IMR-90 (cell line): ENCODE results near the gene SPATA33.

Experiments used
- CEBPB ChIP-seq: IDR thresholded peaks from 2 replicates; pipeline ENCODE4 v1.6.1; 2012; ENCODE audit warnings: low read depth, low read length, improper control_type of control experiment
- MXI1 ChIP-seq: IDR thresholded peaks from 2 replicates; pipeline ENCODE4 v1.6.1; 2012; ENCODE audit warnings: low read depth, mild to moderate bottlenecking, low read length, moderate library complexity, borderline replicate concordance
- POLR2A ChIP-seq: IDR thresholded peaks from 2 replicates; pipeline ENCODE4 v1.6.1; 2012; ENCODE audit warnings: mild to moderate bottlenecking, low read depth, low read length
- RAD21 ChIP-seq: IDR thresholded peaks from 2 replicates; pipeline ENCODE4 v1.6.1; 2012; ENCODE audit warnings: low read length, improper control_type of control experiment
- SMC3 ChIP-seq: fragments of 150-350 bp; IDR thresholded peaks from 2 replicates; pipeline ENCODE4 v1.6.1; 2016; ENCODE audit warnings: low read depth, mild to moderate bottlenecking, antibody characterized with exemption, low read length, moderate library complexity
- TF ChIP-seq, protein P1 (sequence below): conservative IDR thresholded peaks from 2 replicates; pipeline ENCODE4 v1.5.1; 2012; ENCODE audit warnings: mild to moderate bottlenecking, low read depth, low read length, improper control_type of control experiment
- TF ChIP-seq, protein P2 (sequence below): fragments of 150-350 bp; IDR thresholded peaks from 2 replicates; pipeline ENCODE4 v1.6.1; 2016; ENCODE audit warnings: low read depth, mild to moderate bottlenecking, low read length, moderate library complexity, borderline replicate concordance

DNA sequence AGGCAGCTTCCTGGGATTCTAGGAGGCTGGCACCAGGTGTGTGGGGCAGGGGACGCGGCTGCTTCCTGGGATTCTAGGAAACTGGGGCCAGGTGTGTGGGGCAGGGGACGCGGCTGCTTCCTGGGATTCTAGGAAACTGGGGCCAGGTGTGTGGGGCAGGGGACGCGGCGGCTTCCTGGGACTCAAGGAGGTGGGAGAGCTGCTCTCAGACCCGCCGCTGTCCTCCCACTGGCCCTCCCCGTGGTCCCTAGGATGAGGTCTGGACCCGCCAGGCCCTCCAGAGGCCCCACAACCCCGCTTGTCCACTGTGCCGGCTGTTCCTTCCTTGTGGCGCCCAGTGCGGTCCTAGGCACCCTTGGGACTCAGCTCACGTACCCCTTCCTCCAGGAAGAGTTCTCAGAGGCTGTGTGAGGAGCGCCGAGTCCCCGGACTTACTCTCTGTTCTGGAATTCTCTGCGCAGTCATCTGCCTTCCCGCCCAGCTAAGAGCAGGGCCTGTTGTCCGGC, 43.6 kb upstream of the SPATA33 start:
- TF ChIP-seq MXI1 (no peak), POLR2A (no peak), SMC3 (no peak), RAD21 (no peak), CEBPB (no peak)
- TF ChIP-seq, protein P1, sequence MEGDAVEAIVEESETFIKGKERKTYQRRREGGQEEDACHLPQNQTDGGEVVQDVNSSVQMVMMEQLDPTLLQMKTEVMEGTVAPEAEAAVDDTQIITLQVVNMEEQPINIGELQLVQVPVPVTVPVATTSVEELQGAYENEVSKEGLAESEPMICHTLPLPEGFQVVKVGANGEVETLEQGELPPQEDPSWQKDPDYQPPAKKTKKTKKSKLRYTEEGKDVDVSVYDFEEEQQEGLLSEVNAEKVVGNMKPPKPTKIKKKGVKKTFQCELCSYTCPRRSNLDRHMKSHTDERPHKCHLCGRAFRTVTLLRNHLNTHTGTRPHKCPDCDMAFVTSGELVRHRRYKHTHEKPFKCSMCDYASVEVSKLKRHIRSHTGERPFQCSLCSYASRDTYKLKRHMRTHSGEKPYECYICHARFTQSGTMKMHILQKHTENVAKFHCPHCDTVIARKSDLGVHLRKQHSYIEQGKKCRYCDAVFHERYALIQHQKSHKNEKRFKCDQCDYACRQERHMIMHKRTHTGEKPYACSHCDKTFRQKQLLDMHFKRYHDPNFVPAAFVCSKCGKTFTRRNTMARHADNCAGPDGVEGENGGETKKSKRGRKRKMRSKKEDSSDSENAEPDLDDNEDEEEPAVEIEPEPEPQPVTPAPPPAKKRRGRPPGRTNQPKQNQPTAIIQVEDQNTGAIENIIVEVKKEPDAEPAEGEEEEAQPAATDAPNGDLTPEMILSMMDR, result no peak
- TF ChIP-seq, protein P2, sequence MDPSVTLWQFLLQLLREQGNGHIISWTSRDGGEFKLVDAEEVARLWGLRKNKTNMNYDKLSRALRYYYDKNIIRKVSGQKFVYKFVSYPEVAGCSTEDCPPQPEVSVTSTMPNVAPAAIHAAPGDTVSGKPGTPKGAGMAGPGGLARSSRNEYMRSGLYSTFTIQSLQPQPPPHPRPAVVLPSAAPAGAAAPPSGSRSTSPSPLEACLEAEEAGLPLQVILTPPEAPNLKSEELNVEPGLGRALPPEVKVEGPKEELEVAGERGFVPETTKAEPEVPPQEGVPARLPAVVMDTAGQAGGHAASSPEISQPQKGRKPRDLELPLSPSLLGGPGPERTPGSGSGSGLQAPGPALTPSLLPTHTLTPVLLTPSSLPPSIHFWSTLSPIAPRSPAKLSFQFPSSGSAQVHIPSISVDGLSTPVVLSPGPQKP, result no peak
